Cerebellar nuclear complex (tissue), 1 donor: ENCODE data around the gene LPP.

Experiments
- DNase-seq, 2 experiments: peaks; one replicate each; lab custom pipeline; 2025; lab: John Stamatoyannopoulos, UW

The LPP gene

GRCh38 chr3:188473591-188474288, 319.8 kb downstream of the LPP start:
- no peak for DNase-seq

- no peak for DNase-seq
Observed at GRCh38 chr3:188476935-188477334, 323.0 kb downstream of the LPP start.

- DNase-seq: no peak
Observed at GRCh38 chr3:188480011-188480410, 326.1 kb downstream of the LPP start.

GRCh38 chr3:188482929-188483328, 329.0 kb downstream of the LPP start:
- no peak for DNase-seq

GRCh38 chr3:188486126-188486525, 332.2 kb downstream of the LPP start:
- DNase-seq: no peak

- no peak for DNase-seq
Observed at GRCh38 chr3:188486952-188487351, 333.0 kb downstream of the LPP start.

GRCh38 chr3:188487652-188488051, 333.7 kb downstream of the LPP start:
- DNase-seq: no peak

GRCh38 chr3:188488801-188489200, 334.8 kb downstream of the LPP start:
- no peak for DNase-seq

- no peak for DNase-seq
Observed at GRCh38 chr3:188489639-188490405, 335.9 kb downstream of the LPP start.

GRCh38 chr3:188490416-188490815, 336.5 kb downstream of the LPP start:
- DNase-seq: no peak

GRCh38 chr3:188491276-188491687, 337.3 kb downstream of the LPP start:
- DNase-seq: no peak

- no peak for DNase-seq
Observed at GRCh38 chr3:188496390-188496789, 342.4 kb downstream of the LPP start.

GRCh38 chr3:188497021-188497420, 343.1 kb downstream of the LPP start:
- no peak for DNase-seq

GRCh38 chr3:188503647-188504046, 349.7 kb downstream of the LPP start:
- DNase-seq: no peak

GRCh38 chr3:188505151-188505550, 351.2 kb downstream of the LPP start:
- DNase-seq: no peak

- DNase-seq: no peak
Observed at GRCh38 chr3:188505911-188506310, 352.0 kb downstream of the LPP start.

GRCh38 chr3:188506446-188506845, 352.5 kb downstream of the LPP start:
- DNase-seq: no peak

- DNase-seq: no peak
Observed at GRCh38 chr3:188507244-188507720, 353.3 kb downstream of the LPP start.

- no peak for DNase-seq
Observed at GRCh38 chr3:188508454-188508853, 354.5 kb downstream of the LPP start.

- DNase-seq: no peak
Observed at GRCh38 chr3:188509316-188509715, 355.4 kb downstream of the LPP start.

- no peak for DNase-seq
Observed at GRCh38 chr3:188510366-188510765, 356.4 kb downstream of the LPP start.

GRCh38 chr3:188513662-188514328, 359.8 kb downstream of the LPP start:
- DNase-seq: no peak

- no peak for DNase-seq
Observed at GRCh38 chr3:188516515-188516914, 362.6 kb downstream of the LPP start.
